Activated T-cell treated with anti-CD3 and anti-CD28 coated beads, Interleukin-2, amount 50 U/mL, for 72 hours (primary cell): ENCODE data around the gene TSHZ1. TPM values are rescaled to one million over a fixed set of nuclear protein-coding genes. Genes with fewer than 3 reads are reported as not detected.

Experiments
- ATAC-seq, 2 donors: fragments of 150-1000 bp; cut with Tn5 transposase; replicated peaks in 1 of 2; 2 replicates each; pipeline ENCODE4 v1.10.0; 2021; ENCODE audit warnings: moderate library complexity in 2 of 2, mild to moderate bottlenecking in 1 of 2
- DNase-seq, 2 donors: peaks; one replicate each; pipeline ENCODE4 v3.0.0; 2021 to 2022; ENCODE audit warnings: mixed read lengths in 1 of 2
- H3K27ac Mint-ChIP-seq: one replicate; pipeline ENCODE4 v1.8.0; 2022; ENCODE audit warnings: mild to moderate bottlenecking, moderate library complexity, mixed read lengths
- H3K27me3 Mint-ChIP-seq: one replicate; pipeline ENCODE4 v1.8.0; 2022; ENCODE audit warnings: low read depth, mixed read lengths
- H3K36me3 Mint-ChIP-seq, 2 donors: one replicate each; pipeline ENCODE4 v1.8.0; 2022; ENCODE audit warnings: mixed read lengths in 2 of 2, mild to moderate bottlenecking in 1 of 2; ENCODE audit not compliant: insufficient read depth in 2 of 2
- H3K4me1 Mint-ChIP-seq: one replicate; pipeline ENCODE4 v1.8.0; 2022; ENCODE audit warnings: low read depth, mixed read lengths
- H3K4me3 Mint-ChIP-seq, 2 donors: one replicate each; pipeline ENCODE4 v1.8.0; 2022; ENCODE audit warnings: mild to moderate bottlenecking in 2 of 2, mixed read lengths in 2 of 2, moderate library complexity in 2 of 2
- H3K9me3 Mint-ChIP-seq, 2 donors: one replicate each; pipeline ENCODE4 v1.8.0; 2022; ENCODE audit warnings: mixed read lengths in 2 of 2
- total RNA-seq, 2 donors: library from RNA; stranded (reverse); gene quantifications; one replicate each; pipeline ENCODE4 v1.2.3, GENCODE V29; 2022

TSHZ1 gene
- total RNA-seq, 2 donors from 2014 or later = 18.1 to 19.2 TPM

GRCh38 chr18:75289761-75290160 is 79.2 kb downstream of the TSHZ1 start:
- no peak for ATAC-seq
- DNase-seq = no peak
- Mint-ChIP-seq H3K27ac (no peak overlapping the region), H3K27me3 (no peaks in the 10 kb centered on the region), H3K9me3 (no peaks in the 10 kb centered on the region), H3K4me3 (no peak overlapping the region), H3K36me3 (peaks cover 2 to 14% of the 10 kb centered on the region in 2 donors), H3K4me1 (no peaks in the 10 kb centered on the region)

GRCh38 chr18:75290737-75291358 is 80.3 kb downstream of the TSHZ1 start:
- Mint-ChIP-seq H3K9me3 (no peaks in the 10 kb centered on the region), H3K27ac (no peak overlapping the region), H3K27me3 (no peaks in the 10 kb centered on the region), H3K4me1 (no peaks in the 10 kb centered on the region), H3K36me3 (peaks cover 0 to 8% of the 10 kb centered on the region in 2 donors), H3K4me3 (no peak overlapping the region)
- ATAC-seq (no peak), DNase-seq (no peak)

GRCh38 chr18:75291460-75291859 is 80.9 kb downstream of the TSHZ1 start:
- Mint-ChIP-seq H3K27me3 (no peaks in the 10 kb centered on the region), H3K36me3 (peaks cover 0 to 8% of the 10 kb centered on the region in 2 donors), H3K4me1 (peaks cover 3% of the 10 kb centered on the region), H3K4me3 (no peak overlapping the region), H3K27ac (no peak overlapping the region), H3K9me3 (no peaks in the 10 kb centered on the region)
- ATAC-seq (no peak), DNase-seq (no peak)

GRCh38 chr18:75293591-75293990 is 83.0 kb downstream of the TSHZ1 start:
- no peaks in the 10 kb centered on the region for H3K9me3 Mint-ChIP-seq
- DNase-seq (no peak), ATAC-seq (no peak)
- H3K27me3 Mint-ChIP-seq = no peaks in the 10 kb centered on the region
- H3K36me3 Mint-ChIP-seq = peaks cover 0 to 2% of the 10 kb centered on the region in 2 donors
- H3K27ac Mint-ChIP-seq = no peak overlapping the region
- peaks cover 4% of the 10 kb centered on the region for H3K4me1 Mint-ChIP-seq
- no peak overlapping the region for H3K4me3 Mint-ChIP-seq

- no peak overlapping the region for H3K27ac Mint-ChIP-seq
- H3K4me3 Mint-ChIP-seq = no peak overlapping the region
- DNase-seq (no peak), ATAC-seq (no peak)
- H3K36me3 Mint-ChIP-seq = no peaks in the 10 kb centered on the region
- H3K27me3 Mint-ChIP-seq = no peaks in the 10 kb centered on the region
- no peaks in the 10 kb centered on the region for H3K9me3 Mint-ChIP-seq
- peaks cover 4% of the 10 kb centered on the region for H3K4me1 Mint-ChIP-seq
Measured at GRCh38 chr18:75297731-75298130, 87.1 kb downstream of the TSHZ1 start.

DNA sequence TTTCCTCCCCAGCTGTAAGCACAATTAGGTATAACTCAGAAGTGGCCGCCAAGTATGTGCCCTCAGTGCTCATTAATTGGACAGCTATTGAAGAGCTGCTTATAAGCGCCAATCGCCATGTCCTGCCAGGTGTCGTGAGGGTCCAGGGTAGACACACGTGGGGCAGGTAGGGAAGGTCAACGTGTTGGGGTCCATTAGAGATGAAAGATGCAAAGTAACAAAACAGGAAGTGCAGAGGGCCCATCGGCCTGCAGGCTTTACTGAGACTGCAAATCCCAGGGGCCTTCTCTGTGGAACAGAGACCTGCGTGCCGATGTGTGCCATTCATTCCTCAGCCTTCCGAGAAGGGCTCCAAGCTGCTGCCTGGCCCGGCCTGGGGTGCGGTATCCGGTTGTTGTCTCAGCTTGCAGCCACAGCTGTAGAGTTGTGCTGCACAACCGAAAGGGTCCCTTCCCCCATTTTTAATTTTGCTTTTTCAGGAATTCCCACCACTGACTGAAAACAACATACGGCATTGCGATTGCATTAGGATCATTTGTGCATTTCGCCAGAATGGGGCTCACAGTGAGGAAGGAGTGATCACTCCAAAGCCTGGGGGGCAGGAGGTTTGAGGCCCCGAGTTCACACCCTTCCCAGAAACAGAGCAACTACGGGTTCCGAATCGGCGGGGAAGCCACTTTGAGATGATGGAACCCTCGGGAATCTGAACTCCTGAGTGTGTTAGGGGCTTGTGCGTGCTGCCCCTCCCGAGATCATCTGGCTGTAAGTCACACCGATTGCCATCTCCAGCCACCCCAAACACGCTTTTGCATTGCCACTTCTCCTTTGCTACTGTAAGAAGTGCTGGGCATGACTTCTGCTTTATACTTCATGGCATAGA is 94.3 kb downstream of the TSHZ1 start:
- Mint-ChIP-seq H3K4me3 (no peak overlapping the region), H3K4me1 (no peaks in the 10 kb centered on the region), H3K27ac (no peak overlapping the region), H3K9me3 (peaks cover 5 to 7% of the 10 kb centered on the region in 2 donors), H3K36me3 (no peaks in the 10 kb centered on the region), H3K27me3 (peaks cover 9% of the 10 kb centered on the region)
- DNase-seq (no peak), ATAC-seq (no peak)

DNA sequence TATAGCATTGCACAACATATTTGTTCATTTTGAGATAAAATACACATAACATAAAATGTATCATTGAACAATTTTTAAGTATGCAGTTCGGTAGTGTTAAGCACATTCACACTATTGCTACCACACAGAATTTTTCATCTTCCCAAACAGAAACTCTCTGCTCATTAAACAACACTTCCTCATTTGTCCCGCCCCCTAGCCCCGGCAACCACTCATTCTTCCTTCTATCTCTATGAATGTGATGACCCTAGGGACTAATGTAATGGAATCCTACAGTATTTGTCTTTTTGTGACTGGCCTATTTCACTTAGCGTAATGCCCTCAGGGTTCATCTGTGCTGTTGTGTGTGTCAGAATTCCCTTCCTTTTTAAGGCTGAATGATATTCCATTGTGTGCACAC is 95.4 kb downstream of the TSHZ1 start:
- ATAC-seq (no peak), DNase-seq (no peak)
- no peaks in the 10 kb centered on the region for H3K36me3 Mint-ChIP-seq
- H3K27ac Mint-ChIP-seq = no peak overlapping the region
- peaks cover 8 to 9% of the 10 kb centered on the region in 2 donors for H3K9me3 Mint-ChIP-seq
- peaks cover 9% of the 10 kb centered on the region for H3K27me3 Mint-ChIP-seq
- H3K4me3 Mint-ChIP-seq = no peak overlapping the region
- no peaks in the 10 kb centered on the region for H3K4me1 Mint-ChIP-seq

DNA sequence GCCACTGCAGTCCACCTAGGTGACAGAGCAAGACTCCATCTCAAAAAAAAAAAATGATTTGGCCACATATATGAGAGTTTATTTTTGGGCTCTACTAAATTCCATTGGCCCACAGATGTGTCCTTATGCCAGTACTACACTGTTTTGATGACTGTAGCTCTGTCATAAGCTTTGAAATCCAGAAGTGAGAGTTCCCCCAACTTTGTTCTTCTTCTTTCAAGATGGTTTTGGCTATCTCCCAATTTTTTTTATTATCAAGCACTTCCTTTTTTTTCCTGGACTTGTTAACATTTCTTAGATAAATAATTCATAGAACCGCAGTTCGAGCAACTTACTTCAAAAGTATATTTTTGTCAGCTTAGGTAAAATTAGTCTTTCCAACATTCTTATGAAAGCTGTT is 96.9 kb downstream of the TSHZ1 start:
- H3K27ac Mint-ChIP-seq = no peak overlapping the region
- peaks cover 19% of the 10 kb centered on the region for H3K27me3 Mint-ChIP-seq
- no peak for ATAC-seq
- H3K9me3 Mint-ChIP-seq = peaks cover 8 to 13% of the 10 kb centered on the region in 2 donors
- no peaks in the 10 kb centered on the region for H3K36me3 Mint-ChIP-seq
- no peaks in the 10 kb centered on the region for H3K4me1 Mint-ChIP-seq
- no peak overlapping the region for H3K4me3 Mint-ChIP-seq
- no peak for DNase-seq

GRCh38 chr18:75309564-75309963 is 99.0 kb downstream of the TSHZ1 start:
- no peak for ATAC-seq
- Mint-ChIP-seq H3K27me3 (peaks cover 19% of the 10 kb centered on the region), H3K36me3 (no peaks in the 10 kb centered on the region), H3K4me3 (no peak overlapping the region), H3K9me3 (peaks cover 8 to 13% of the 10 kb centered on the region in 2 donors), H3K4me1 (no peaks in the 10 kb centered on the region), H3K27ac (no peak overlapping the region)
- DNase-seq = no peak

- Mint-ChIP-seq H3K36me3 (no peaks in the 10 kb centered on the region), H3K4me3 (no peak overlapping the region), H3K27me3 (peaks cover 16% of the 10 kb centered on the region), H3K27ac (no peak overlapping the region), H3K4me1 (no peaks in the 10 kb centered on the region), H3K9me3 (peaks cover 4 to 13% of the 10 kb centered on the region in 2 donors)
- no peak for ATAC-seq
- no peak for DNase-seq
Measured at GRCh38 chr18:75314117-75314516, 103.5 kb downstream of the TSHZ1 start.

DNA sequence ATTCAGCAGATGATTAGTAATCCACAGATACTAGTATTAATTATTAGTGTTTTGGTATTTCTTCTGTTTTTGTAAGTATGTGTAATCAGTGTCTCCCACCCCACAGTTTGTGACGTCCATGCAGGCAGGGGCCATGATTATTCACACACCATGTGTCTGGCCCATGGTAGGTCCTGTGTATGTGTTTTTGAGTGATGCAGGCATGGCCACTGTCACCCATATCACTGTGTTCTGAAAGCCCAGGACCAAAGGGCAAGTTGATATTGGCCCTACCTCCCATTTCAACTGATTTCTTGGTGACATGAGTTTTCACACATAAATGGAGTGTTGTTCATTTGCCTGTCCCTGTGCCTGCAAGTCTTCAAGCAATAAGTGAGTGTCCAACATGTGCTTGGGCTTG is 104.0 kb downstream of the TSHZ1 start:
- Mint-ChIP-seq H3K27me3 (peaks cover 11% of the 10 kb centered on the region), H3K36me3 (no peaks in the 10 kb centered on the region), H3K4me1 (no peaks in the 10 kb centered on the region), H3K27ac (no peak overlapping the region), H3K9me3 (peaks cover 2 to 10% of the 10 kb centered on the region in 2 donors), H3K4me3 (no peak overlapping the region)
- no peak for DNase-seq
- ATAC-seq = no peak

DNA sequence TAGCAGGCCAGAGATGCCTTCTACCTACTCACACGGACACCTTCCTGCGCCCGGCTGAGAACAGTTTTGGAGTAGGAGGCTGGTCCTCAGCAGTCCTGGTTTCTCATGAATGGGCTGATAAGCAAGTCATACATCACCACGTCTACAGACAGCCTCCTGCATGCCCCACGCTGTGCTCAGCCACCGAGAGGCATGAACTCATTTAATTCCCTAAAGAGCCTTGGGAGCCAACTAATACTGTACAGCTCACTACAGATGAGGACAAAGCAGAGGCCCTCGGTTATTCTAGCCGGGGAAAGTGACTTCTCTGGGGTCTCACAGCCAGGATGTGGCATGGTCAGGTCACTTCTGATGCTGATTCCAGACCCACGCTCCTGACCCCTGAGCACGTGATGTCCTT is 105.6 kb downstream of the TSHZ1 start:
- Mint-ChIP-seq H3K36me3 (no peaks in the 10 kb centered on the region), H3K4me3 (no peak overlapping the region), H3K4me1 (no peaks in the 10 kb centered on the region), H3K27me3 (peaks cover 7% of the 10 kb centered on the region), H3K27ac (no peak overlapping the region), H3K9me3 (peaks cover 0 to 4% of the 10 kb centered on the region in 2 donors)
- DNase-seq (no peak), ATAC-seq (no peak)

DNA sequence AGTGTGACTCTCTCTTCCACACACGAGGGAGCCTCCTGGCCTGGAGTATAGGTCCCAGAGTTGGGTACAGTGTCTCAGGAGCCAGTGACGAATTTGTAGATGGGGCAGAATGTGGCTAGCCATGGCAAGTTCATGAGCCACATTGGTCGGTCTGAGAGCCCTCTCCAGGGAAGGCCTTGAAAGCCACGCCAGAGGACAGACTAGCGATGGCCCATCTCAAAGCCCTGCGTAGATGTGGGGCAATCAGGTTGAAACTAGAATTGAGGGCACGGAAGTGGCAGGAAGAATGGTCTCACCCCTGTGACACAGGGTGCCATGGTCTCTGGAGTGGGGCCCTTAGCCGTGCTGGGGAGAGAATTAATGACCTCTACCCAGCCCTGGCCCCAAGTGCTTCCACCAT is 106.2 kb downstream of the TSHZ1 start:
- no peaks in the 10 kb centered on the region for H3K9me3 Mint-ChIP-seq
- H3K27me3 Mint-ChIP-seq = peaks cover 1% of the 10 kb centered on the region
- no peak for ATAC-seq
- H3K36me3 Mint-ChIP-seq = no peaks in the 10 kb centered on the region
- no peaks in the 10 kb centered on the region for H3K4me1 Mint-ChIP-seq
- no peak for DNase-seq
- H3K4me3 Mint-ChIP-seq = no peak overlapping the region
- H3K27ac Mint-ChIP-seq = no peak overlapping the region
